Measurements from ENCODE around the gene ZC3H4. TPM values are rescaled to one million over a fixed set of nuclear protein-coding genes. Genes with fewer than 3 reads are reported as not detected.
A peak's percentile ranks its signal among the peaks of the same experiment; 100 is the strongest.

The ZC3H4 gene
- total RNA-seq, 1 donor from 2014 or later: 50.3 TPM

DNA sequence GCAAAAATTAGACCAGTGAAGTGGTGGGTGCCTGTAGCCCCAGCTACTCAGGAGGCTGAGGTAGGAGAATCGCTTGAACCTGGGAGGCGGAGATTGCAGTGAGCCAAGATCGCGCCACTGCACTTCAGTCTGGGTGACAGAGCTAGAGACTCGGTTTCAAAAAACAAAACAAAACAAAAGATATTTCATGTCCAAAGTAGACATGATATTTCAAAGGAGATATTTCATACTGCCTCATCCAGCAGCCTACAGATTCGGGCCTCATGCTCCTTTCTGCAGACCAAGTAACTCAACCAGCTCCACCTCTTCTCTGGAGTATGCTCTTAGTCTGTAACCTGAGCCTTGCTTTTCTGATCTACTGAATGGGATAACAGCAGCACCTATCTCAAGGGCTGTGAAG is 15.0 kb downstream of the ZC3H4 start:
- peaks cover 4% of the 10 kb centered on the region for H3K9me3 Mint-ChIP-seq (ENCODE audit: unreplicated experiment)
- H3K4me1 Mint-ChIP-seq (ENCODE audit: low read depth, unreplicated experiment): peaks cover 38% of the 10 kb centered on the region
- peak overlapping the region; percentile 28 for H3K27ac Mint-ChIP-seq (ENCODE audit: unreplicated experiment)
- no peaks in the 10 kb centered on the region for H3K27me3 Mint-ChIP-seq (ENCODE audit: unreplicated experiment)
- no peak for DNase-seq
- H3K4me3 Mint-ChIP-seq (ENCODE audit: unreplicated experiment): no peak overlapping the region
- TF ChIP-seq, protein P1, sequence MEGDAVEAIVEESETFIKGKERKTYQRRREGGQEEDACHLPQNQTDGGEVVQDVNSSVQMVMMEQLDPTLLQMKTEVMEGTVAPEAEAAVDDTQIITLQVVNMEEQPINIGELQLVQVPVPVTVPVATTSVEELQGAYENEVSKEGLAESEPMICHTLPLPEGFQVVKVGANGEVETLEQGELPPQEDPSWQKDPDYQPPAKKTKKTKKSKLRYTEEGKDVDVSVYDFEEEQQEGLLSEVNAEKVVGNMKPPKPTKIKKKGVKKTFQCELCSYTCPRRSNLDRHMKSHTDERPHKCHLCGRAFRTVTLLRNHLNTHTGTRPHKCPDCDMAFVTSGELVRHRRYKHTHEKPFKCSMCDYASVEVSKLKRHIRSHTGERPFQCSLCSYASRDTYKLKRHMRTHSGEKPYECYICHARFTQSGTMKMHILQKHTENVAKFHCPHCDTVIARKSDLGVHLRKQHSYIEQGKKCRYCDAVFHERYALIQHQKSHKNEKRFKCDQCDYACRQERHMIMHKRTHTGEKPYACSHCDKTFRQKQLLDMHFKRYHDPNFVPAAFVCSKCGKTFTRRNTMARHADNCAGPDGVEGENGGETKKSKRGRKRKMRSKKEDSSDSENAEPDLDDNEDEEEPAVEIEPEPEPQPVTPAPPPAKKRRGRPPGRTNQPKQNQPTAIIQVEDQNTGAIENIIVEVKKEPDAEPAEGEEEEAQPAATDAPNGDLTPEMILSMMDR (IDR thresholded peaks at IDR 0.05; ENCODE audit: partially characterized antibody, unreplicated experiment): no peak
- no peaks in the 10 kb centered on the region for H3K36me3 Mint-ChIP-seq (ENCODE audit: unreplicated experiment)

DNA sequence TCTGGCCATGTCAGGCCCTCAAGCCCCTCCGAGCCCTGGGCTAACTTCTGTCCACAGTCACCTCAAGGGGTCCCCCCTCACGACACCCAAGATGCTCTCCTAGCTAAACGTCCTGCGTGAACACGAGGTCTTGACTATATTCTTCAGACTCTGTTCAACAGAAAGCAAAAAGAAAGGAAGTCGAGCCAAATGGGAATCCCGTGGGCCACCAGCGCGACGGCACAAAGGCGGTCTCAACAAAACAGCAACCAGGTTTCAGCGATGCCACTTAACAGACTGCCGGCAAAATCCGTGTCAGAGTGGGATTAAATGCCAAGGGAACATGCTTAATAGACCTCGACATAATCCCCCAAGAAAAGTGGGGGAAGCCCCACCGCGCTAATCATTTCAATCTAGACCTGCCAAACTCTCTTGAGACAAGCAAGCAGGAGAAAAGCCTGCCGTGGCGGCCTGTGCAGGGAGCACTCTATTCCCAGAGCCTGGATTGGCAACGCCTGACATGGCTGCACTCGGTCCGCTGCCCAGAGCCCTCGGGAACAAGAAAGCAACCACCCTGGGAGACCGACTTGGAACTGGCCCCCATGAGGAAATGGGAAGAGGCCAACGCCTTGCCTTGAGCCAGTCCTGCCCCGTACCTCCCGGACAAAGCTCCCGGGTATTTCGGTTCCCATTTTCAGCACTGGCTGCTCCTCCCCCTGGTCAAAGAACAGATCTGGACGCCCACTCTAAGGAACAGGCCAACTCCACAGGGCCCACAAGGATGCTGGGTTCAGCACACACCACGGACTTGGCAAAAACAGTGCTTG is 16.0 kb downstream of the ZC3H4 start:
- H3K27me3 Mint-ChIP-seq (ENCODE audit: unreplicated experiment): no peaks in the 10 kb centered on the region
- H3K36me3 Mint-ChIP-seq (ENCODE audit: unreplicated experiment): no peaks in the 10 kb centered on the region
- peaks cover 4% of the 10 kb centered on the region for H3K9me3 Mint-ChIP-seq (ENCODE audit: unreplicated experiment)
- peak overlapping the region; percentile 50 for H3K4me3 Mint-ChIP-seq (ENCODE audit: unreplicated experiment)
- peak overlapping the region; percentile 78 for H3K27ac Mint-ChIP-seq (ENCODE audit: unreplicated experiment)
- TF ChIP-seq, protein P1 (IDR thresholded peaks at IDR 0.05; ENCODE audit: partially characterized antibody, unreplicated experiment): no peak
- peak; percentile 41 for DNase-seq
- H3K4me1 Mint-ChIP-seq (ENCODE audit: low read depth, unreplicated experiment): peaks cover 33% of the 10 kb centered on the region

DNA sequence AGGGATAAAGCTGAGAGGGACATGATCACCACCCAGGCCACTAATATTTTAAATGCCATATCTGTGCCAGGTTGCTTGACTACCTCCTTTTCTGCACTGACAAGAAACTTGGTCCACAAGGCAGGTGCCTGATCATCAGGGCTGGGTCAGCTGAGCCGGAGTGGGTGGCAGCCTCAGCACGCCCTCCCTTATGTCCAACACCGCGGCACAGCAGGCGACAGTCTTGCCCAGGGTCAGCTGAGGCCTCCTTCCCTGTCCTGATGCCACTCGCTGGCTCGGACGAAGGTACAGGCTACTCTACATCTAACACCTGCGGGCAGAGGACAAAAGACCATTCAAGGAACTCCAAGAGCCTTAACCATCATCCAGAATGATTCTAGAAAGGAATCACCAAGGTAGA is 16.9 kb downstream of the ZC3H4 start:
- TF ChIP-seq, protein P1 (IDR thresholded peaks at IDR 0.05; ENCODE audit: partially characterized antibody, unreplicated experiment): no peak
- H3K4me1 Mint-ChIP-seq (ENCODE audit: low read depth, unreplicated experiment): peaks cover 29% of the 10 kb centered on the region
- H3K9me3 Mint-ChIP-seq (ENCODE audit: unreplicated experiment): peaks cover 7% of the 10 kb centered on the region
- H3K27me3 Mint-ChIP-seq (ENCODE audit: unreplicated experiment): no peaks in the 10 kb centered on the region
- DNase-seq: no peak
- peak overlapping the region; percentile 46 for H3K4me3 Mint-ChIP-seq (ENCODE audit: unreplicated experiment)
- peak overlapping the region; percentile 46 for H3K27ac Mint-ChIP-seq (ENCODE audit: unreplicated experiment)
- no peaks in the 10 kb centered on the region for H3K36me3 Mint-ChIP-seq (ENCODE audit: unreplicated experiment)

DNA sequence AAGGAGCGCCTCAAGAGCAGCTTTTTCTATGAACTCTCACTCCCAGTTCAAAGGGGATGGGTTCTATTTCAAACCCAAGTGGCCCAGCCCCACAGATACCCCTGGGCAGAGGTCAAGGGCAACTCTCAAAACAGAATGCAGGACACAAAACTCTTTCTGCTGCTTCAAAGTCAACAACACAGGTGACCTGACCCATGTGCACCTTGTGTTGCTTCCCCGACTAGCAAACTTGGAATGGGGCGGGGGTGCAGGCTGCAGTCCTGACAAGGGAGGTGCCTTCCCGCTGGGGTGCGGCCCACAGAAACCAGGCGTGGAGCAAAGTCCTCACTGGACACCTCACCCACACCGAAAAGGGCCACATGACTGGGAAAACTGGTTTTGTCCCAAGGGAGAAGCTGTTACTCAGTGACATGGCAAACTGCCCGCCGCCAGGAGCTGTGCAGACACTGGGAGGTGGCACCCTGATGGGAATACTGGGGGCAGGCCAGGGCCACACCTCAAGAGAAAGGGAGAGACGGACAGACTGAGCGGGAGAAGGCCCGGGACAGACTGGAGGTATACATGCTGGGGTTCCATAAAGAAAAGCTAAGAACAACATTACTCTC is 17.4 kb downstream of the ZC3H4 start:
- Mint-ChIP-seq H3K4me3 (ENCODE audit: unreplicated experiment) (peak overlapping the region; percentile 20), H3K4me1 (ENCODE audit: low read depth, unreplicated experiment) (peaks cover 29% of the 10 kb centered on the region), H3K27me3 (ENCODE audit: unreplicated experiment) (no peaks in the 10 kb centered on the region), H3K9me3 (ENCODE audit: unreplicated experiment) (peaks cover 7% of the 10 kb centered on the region), H3K36me3 (ENCODE audit: unreplicated experiment) (no peaks in the 10 kb centered on the region), H3K27ac (ENCODE audit: unreplicated experiment) (peak overlapping the region; percentile 48)
- TF ChIP-seq, protein P1 (IDR thresholded peaks at IDR 0.05; ENCODE audit: partially characterized antibody, unreplicated experiment): no peak
- DNase-seq: no peak
